OCI-LY1 (cell line): Measurements from ENCODE around the gene FMN1.

Source experiments
- CTCF ChIP-seq: fragments of 200-600 bp; sonication (generic), shearing (Covaris generic); IDR thresholded peaks from 2 replicates; pipeline ENCODE4 v1.5.1; 2017; ENCODE audit warnings: mild to moderate bottlenecking, antibody characterized with exemption, low read length, moderate library complexity, mixed read lengths
- EZH2 ChIP-seq: fragments of 200-600 bp; sonication (generic), shearing (Covaris generic); IDR thresholded peaks from 2 replicates; pipeline ENCODE4 v1.8.0; 2017; ENCODE audit warnings: borderline replicate concordance, mixed run types, mild to moderate bottlenecking, antibody characterized with exemption, low read length, moderate library complexity, mixed read lengths

GRCh38 chr15:32867313-32867626 is 327.2 kb downstream of the FMN1 start:
- no peak for TF ChIP-seq CTCF
- no peak for TF ChIP-seq EZH2
